ENCODE measurements around the gene GRID2IP. TPM values are rescaled to one million over a fixed set of nuclear protein-coding genes. Genes with fewer than 3 reads are reported as not detected.

GRID2IP gene
- total and polyA plus RNA-seq, 2 experiments from 2014 or later, result 0.06 to 0.24 TPM

DNA sequence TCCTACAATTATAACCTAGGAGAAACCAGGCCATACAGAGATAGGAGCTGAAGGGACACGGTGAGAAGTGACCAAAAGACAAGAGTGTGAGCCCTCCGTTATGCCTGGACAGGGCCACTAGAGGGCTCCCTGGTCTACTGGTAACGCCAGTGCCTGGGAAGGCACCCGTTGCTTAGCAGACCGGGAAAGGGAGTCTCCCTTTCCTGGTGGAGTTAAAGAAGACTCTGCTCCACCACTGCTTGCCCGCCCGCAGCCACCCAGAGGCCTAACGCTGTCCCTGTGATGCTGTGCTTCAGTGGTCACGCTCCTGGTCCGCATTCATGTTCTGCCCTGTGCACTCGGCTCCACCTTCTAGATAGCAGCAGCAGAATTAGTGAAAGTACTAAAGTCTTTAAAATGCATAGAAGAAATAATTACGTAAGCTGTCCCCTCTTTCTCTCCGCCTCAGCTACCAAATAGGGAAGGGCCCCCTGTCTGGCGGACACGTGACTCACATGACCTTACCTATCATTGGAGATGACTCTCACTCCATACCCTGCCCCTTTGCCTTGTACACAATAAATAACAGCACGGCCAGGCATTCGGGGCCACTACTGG lies 34.8 kb downstream of the GRID2IP start:
- no peaks in the 10 kb centered on the region for H3K36me3 ChIP-seq
- H3K4me3 ChIP-seq, result no peak overlapping the region
- no peak overlapping the region for H3K27ac ChIP-seq
- TF ChIP-seq CTCF (IDR thresholded peaks at IDR 0.05; ENCODE audit: low read depth, low read length), result peak; percentile 95
- no peaks in the 10 kb centered on the region for H3K4me1 ChIP-seq (ENCODE audit: low read depth)
- H3K9me3 ChIP-seq (ENCODE audit: low read depth), result no peaks in the 10 kb centered on the region
- no peaks in the 10 kb centered on the region for H3K27me3 ChIP-seq
- peak; percentile 88 to 90 for DNase-seq (ENCODE audit: low read depth in 1 of 2, low spot score in 1 of 2)

DNA sequence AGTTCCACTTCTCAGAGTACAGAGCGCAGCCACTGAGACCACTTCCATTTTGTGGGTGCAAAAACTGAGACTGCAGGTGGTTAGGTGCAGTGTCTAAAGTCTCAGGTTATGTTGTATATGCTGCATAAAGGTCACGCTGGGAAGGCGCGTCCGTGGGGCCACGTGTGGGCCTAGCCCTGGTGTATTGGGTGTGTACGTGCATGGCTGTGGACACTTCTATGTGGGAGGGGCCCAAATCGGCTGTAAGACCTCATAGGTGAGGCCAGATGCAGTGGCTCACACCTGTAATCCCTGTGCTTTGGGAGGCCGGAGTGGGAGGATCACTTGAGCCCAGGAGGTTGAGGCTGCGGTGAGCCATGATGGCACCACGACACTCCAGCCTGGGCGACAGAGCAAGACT lies 37.7 kb downstream of the GRID2IP start:
- no peak for TF ChIP-seq CTCF (IDR thresholded peaks at IDR 0.05; ENCODE audit: low read depth, low read length)
- Histone ChIP-seq H3K4me1 (ENCODE audit: low read depth) (no peaks in the 10 kb centered on the region), H3K4me3 (no peak overlapping the region), H3K36me3 (no peaks in the 10 kb centered on the region), H3K9me3 (ENCODE audit: low read depth) (no peaks in the 10 kb centered on the region), H3K27me3 (no peaks in the 10 kb centered on the region), H3K27ac (no peak overlapping the region)
- no peak for DNase-seq (ENCODE audit: low read depth in 1 of 2, low spot score in 1 of 2)

DNA sequence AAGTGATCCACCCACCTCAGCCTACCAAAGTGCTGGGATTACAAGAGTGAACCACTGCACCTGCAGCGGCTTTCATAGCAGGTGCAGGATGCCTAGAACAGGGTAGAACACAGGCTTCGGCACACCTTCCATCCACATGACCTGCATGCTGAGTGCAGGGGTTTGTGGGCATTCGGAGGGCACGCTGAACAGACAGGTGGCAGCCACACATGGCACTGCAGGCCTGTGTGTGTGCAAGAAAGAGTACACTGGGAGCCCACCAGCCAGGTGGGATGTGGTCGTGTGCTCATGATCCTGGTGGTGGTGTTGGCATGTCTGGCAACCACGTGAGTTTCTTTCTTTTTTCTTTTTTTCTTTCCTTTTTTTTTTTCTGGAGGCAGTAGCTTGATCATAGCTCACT lies 38.4 kb downstream of the GRID2IP start:
- TF ChIP-seq CTCF (IDR thresholded peaks at IDR 0.05; ENCODE audit: low read depth, low read length), result no peak
- H3K9me3 ChIP-seq (ENCODE audit: low read depth), result no peaks in the 10 kb centered on the region
- no peak for DNase-seq (ENCODE audit: low read depth in 1 of 2, low spot score in 1 of 2)
- no peaks in the 10 kb centered on the region for H3K36me3 ChIP-seq
- no peaks in the 10 kb centered on the region for H3K27me3 ChIP-seq
- no peaks in the 10 kb centered on the region for H3K4me1 ChIP-seq (ENCODE audit: low read depth)
- H3K27ac ChIP-seq, result no peak overlapping the region
- no peak overlapping the region for H3K4me3 ChIP-seq

DNA sequence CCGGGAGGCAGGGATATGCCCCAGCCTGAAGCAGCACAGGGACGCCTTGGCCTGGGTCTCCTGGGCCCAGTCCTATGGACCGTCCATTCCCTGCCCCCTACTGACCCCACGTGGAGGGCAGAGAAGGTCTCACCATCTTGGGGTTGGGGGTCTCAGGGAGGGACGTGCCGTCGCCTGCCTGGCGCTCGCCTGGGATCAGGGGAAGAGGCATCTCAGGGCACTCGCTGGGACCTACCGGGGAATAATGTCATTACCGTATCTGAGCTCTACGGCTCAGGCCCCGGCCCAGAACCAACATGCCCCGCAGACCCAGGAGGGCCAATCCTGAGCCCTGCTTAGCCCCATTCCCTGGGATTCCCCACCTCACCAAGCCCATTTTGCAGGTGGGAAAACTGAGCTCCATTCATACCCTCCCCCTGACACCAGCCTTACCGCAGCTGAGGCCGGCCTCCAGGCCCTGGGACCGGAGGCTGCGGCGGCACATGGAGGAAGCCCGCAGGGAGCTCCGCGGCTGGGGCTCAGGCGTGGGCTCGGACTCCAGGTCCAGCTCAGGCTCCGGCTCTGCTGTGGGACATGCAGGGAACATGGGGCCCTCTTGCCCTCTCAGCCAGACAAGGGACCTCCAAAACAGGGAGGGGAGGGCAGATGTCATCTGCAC lies 40.7 kb downstream of the GRID2IP start:
- Histone ChIP-seq H3K4me3 (no peak overlapping the region), H3K4me1 (ENCODE audit: low read depth) (no peaks in the 10 kb centered on the region)
- DNase-seq (ENCODE audit: low read depth in 1 of 2, low spot score in 1 of 2), result no peak

GRCh38 chr7:6508950-6509349 lies 42.3 kb downstream of the GRID2IP start:
- Histone ChIP-seq H3K9me3 (ENCODE audit: low read depth) (no peaks in the 10 kb centered on the region), H3K4me1 (ENCODE audit: low read depth) (no peaks in the 10 kb centered on the region), H3K27me3 (no peaks in the 10 kb centered on the region), H3K36me3 (no peaks in the 10 kb centered on the region), H3K27ac (no peak overlapping the region), H3K4me3 (no peak overlapping the region)
- DNase-seq (ENCODE audit: low read depth in 1 of 2, low spot score in 1 of 2), result no peak
- no peak for TF ChIP-seq CTCF (IDR thresholded peaks at IDR 0.05; ENCODE audit: low read depth, low read length)

More for the DNA sequence above, 40.7 kb downstream of the GRID2IP start:
- H3K36me3 ChIP-seq, result no peaks in the 10 kb centered on the region
- TF ChIP-seq CTCF (IDR thresholded peaks at IDR 0.05; ENCODE audit: low read depth, low read length), result no peak
- no peaks in the 10 kb centered on the region for H3K27me3 ChIP-seq
- H3K9me3 ChIP-seq (ENCODE audit: low read depth), result no peaks in the 10 kb centered on the region
- H3K27ac ChIP-seq, result no peak overlapping the region
